Fibroblast of the aortic adventitia (primary cell): ENCODE data around the gene TMEM81. TPM values are rescaled to one million over a fixed set of nuclear protein-coding genes. Genes with fewer than 3 reads are reported as not detected.

Source experiments
- DNase-seq: peaks from one replicate; pipeline ENCODE4 v3.0.0-alpha.2; 2010; ENCODE audit warnings: low read depth
- H3K4me3 ChIP-seq: 2 replicates; pipeline ENCODE4 v1.5.1; 2011; ENCODE audit warnings: low read depth, mild to moderate bottlenecking, control low read depth, low read length, moderate library complexity
- total RNA-seq: library from RNA; depleted of rRNA; stranded (reverse); fragments of >200 nt; gene quantifications from 2 replicates; pipeline ENCODE4 v1.2.3, GENCODE V29; 2012; ENCODE audit warnings: low replicate concordance
- TF ChIP-seq, protein P1 (sequence below): IDR thresholded peaks from 2 replicates; pipeline ENCODE4 v1.5.1; 2011; ENCODE audit warnings: mild to moderate bottlenecking, low read length, control low read depth, inconsistent platforms; ENCODE audit not compliant: insufficient read depth

TMEM81 gene
- total RNA-seq, 1 donor: 2.0 TPM

DNA sequence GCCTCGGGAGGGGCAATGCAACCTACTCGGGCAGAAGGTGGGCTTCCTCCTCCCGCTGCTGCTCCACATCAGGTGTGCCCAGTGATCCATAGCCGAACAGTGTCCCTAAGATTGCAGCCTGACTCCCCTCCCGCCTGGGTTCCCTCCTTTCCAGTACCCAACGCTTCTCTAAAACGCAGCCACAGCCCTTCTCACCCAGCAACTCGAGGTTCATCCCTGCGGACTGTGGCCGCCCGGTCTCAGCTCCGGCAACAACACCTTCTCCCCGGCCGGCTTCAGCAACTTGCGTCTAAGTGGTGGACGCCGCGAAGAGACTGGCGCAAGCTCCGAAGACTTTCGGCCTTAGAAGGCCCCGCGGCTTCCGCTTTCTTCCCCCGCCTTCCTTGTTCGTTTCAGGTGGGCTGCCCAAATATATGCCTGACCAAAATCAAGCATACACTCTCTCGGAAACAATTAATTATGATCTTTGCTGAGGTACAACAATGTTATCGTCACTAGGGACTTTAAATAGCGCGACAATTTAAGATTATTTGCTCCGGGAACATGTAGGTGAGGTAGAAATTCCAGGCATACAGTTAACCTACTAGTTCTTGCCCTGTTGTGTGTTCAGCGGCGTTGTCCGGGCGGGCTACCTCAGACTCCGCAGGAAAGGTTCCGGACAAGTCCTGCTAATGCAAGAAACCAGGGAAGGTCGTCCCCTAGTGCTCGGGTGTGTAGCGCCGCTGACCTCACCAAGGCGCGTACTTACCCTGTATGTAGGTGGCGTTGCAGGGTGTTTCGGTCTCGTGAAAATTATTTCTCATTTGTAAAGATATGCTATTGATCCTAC is 37.6 kb upstream of the TMEM81 start, which contains the start of gene RBBP5:
TSS of gene RBBP5 (minus strand) at position 319 of the 829 bp plus-strand sequence. CDS start at position 214, 105 bp downstream.
- H3K4me3 ChIP-seq: peak within 1 kb of the TSS; percentile 98
- peak; percentile 99 for DNase-seq
- TF ChIP-seq, protein P1, sequence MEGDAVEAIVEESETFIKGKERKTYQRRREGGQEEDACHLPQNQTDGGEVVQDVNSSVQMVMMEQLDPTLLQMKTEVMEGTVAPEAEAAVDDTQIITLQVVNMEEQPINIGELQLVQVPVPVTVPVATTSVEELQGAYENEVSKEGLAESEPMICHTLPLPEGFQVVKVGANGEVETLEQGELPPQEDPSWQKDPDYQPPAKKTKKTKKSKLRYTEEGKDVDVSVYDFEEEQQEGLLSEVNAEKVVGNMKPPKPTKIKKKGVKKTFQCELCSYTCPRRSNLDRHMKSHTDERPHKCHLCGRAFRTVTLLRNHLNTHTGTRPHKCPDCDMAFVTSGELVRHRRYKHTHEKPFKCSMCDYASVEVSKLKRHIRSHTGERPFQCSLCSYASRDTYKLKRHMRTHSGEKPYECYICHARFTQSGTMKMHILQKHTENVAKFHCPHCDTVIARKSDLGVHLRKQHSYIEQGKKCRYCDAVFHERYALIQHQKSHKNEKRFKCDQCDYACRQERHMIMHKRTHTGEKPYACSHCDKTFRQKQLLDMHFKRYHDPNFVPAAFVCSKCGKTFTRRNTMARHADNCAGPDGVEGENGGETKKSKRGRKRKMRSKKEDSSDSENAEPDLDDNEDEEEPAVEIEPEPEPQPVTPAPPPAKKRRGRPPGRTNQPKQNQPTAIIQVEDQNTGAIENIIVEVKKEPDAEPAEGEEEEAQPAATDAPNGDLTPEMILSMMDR: peak; percentile 84

DNA sequence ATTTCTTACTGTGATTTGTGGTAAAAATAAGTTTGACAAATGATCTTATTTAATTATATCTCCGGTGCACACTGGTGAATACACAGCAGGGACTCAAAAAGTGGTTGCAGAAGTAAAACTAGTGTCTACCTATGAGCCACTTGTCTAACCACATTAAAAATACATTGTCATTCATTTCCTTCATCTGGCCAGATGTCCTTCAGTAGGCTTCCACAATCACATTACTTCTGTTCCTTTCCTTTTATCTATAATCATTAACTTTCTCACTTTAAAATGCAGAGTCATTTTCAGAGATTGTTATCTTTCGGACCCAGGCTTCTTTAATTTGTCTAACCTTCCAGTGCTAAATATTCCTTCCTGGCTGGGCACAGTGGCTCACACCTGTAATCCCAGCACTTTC is 34.5 kb upstream of the TMEM81 start:
- no peak for DNase-seq
- TF ChIP-seq, protein P1: no peak
- no peak overlapping the region for H3K4me3 ChIP-seq

DNA sequence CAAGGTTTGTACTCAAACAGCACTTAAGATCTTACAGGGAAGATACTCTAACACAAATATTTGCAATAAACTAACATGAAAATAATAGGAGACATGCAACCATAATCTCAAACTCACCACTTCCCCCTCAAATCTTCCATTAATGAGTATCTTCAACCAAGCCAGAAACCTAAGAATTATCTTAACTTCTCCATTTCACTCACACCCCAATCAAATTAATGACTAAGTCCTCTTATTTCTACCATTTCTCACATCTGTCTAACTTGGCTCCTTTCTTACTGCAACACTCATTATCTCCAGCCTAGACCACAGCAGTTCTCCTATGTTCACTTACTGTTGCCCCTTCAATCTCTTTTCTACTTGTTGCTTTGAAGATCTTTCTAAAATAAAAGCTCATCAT is 27.1 kb upstream of the TMEM81 start:
- H3K4me3 ChIP-seq: no peak overlapping the region
- no peak for DNase-seq
- TF ChIP-seq, protein P1: no peak

DNA sequence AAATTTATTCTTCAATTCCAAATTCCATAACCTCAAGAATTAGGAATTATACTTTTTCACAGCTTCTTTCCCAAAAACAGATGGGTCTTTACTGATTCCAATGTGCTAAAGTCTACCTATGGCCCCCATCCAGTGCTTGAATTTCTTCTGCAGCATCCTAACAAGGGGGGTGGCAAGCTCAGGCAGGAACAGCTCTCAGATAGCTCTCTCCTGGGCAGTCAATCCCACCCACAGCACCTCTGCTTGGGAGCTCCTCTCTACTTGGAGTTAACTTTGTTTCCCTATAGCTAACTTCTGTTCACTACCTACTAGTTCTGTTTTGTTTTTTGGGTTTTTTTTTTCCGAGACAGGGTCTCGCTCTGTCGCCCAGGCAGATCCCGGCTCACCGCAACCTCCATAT is 25.5 kb upstream of the TMEM81 start:
- H3K4me3 ChIP-seq: no peak overlapping the region
- no peak for DNase-seq
- TF ChIP-seq, protein P1: no peak

DNA sequence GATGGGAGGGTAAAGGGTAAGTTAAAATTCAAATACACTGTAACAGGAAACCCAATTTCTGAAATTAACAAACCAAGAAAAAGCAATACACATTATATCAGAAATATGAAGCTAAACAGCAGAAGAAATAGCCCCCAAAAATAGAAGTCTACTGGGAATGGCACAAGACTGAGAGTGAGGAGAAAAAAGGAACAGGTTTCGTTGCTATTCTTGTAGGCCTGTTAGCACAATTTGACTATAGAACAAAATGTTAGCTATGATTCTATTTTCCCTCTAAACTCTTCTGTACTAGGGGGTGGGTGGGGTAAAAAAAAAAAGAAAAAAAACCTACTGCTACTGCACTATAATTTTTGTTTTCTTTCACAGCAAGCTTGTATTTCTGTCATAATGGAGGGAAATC is 25.0 kb upstream of the TMEM81 start:
- no peak for DNase-seq
- H3K4me3 ChIP-seq: no peak overlapping the region
- TF ChIP-seq, protein P1: no peak

DNA sequence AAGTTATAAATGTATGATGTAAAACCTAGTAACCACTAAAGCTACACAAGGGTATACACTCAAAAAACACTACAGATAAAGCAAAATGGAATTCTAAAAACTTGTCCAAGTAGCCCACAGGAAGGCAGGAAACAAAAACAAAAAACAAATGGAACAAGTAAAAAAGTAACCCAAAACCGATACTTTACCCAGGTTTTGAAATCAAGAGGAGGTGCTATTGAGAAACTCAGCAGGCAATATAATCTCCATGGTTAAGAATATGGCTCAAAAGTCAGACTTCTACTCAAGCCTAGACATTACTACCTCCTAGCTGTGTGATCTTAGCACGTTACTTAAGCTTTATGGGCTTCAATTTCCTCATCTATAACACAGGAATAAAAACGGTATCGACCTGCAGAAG is 24.2 kb upstream of the TMEM81 start:
- TF ChIP-seq, protein P1: no peak
- no peak for DNase-seq
- no peak overlapping the region for H3K4me3 ChIP-seq
